ENCODE measurements around the gene PAX7.
"Not testable (repeated sequence)": the region's sequence is repeated elsewhere in the genome, so short reads cannot be mapped to it uniquely, and the experiment has no call there.

PAX7 gene

DNA sequence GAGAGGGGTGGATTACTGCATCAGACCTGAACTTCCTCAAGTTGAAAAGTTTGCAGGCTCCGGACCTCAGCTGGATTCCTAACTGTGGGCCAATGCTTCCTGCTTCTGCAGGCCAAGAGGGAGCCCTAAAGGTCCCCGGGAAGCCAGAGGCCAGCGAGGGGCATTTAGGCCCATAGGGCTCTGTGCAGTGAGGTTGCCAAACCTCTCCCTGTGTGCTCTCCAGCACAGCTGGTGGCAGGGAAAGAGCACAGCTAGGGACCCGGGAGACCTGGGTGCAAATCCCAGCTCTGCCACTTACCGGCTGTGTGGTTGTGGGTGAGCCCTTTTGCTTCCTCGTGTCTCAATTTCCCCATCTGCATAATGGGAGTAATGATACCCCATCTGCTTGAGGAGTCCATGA, 100.5 kb downstream of the PAX7 start:
- DNase-seq (no peak), ATAC-seq (no peak)

DNA sequence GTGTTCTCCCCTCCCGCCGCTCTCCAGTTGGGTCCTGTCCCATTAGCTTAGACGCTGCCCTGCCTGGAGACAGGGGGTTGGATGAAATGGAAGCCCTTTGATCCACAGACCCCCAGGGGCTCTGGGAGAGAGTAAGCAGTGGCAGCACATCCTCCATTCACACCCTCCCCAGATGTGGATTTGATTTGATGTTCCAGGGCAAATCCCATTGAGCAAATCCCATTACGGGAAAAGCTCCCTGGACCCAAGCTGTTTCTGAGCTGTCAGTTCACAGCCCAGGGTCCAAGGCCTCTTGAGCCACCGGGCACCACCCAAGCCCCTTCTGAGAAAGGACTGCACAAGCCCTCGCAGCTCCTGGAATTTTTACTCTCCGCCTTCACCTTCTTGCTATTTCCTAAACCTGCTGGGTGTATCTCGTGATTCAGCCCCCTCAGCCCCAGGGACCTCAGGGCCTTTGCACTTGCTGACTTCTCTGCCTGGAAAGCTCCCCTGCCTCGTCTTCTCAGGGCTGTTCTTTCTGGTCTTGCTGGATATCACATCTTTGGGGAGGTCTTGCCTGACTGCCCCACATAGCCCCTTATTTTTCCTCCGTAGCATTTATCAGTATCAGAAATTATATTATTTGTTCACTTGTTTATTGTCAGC, 101.1 kb downstream of the PAX7 start:
- no peak for ATAC-seq
- DNase-seq = no peak

DNA sequence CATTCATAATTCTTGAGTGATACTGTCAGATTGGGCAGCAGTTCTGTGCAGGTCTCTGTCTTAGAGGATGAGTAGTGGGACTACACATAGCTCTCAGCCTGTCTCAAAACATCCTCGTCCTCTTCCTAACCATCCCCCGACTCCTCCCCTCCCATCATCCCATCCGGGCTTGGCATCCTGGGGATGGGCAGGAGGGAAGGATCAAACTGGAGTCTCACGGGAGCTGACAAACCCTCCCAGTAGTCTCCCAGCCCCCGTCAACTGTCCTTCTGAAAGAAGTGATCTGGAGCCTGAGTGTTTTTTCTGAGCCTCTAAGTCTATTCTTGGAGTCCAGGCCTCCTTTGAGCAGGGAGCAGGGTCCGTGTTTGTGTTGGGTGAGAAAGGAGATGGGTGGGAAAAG, 102.0 kb downstream of the PAX7 start:
- ATAC-seq (peak; percentile 19), DNase-seq (no peak)

GRCh38 chr1:18734001-18734400, 103.4 kb downstream of the PAX7 start:
- ATAC-seq (no peak), DNase-seq (no peak)

GRCh38 chr1:18734461-18735223, 104.0 kb downstream of the PAX7 start:
- ATAC-seq (no peak), DNase-seq (no peak)

DNA sequence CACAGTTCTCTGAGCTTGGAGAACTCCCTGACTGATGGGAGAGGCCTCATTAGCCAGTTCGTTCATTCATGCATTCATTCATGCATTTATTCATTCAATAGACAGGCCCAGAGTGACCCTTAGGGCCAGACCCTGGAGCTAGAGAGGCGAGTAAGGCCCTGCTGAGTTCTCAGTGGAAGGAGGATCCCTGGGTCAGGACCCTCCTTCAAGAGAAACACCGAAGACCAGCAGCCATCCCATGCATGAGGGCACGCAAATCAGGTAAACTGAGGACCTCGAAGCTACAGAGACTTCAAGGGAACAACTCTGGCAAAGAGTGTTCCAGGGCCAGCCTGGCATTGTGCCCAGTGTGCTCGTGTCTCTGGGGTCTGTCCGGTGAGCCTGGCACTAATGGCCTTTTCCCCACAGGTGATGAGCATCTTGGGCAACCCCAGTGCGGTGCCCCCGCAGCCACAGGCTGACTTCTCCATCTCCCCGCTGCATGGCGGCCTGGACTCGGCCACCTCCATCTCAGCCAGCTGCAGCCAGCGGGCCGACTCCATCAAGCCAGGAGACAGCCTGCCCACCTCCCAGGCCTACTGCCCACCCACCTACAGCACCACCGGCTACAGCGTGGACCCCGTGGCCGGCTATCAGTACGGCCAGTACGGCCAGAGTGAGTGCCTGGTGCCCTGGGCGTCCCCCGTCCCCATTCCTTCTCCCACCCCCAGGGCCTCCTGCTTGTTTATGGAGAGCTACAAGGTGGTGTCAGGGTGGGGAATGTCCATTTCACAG, 104.8 kb downstream of the PAX7 start:
- ATAC-seq (no peak), DNase-seq (no peak)

- DNase-seq = no peak
- no peak for ATAC-seq
Observed at GRCh38 chr1:18736958-18737357, 106.3 kb downstream of the PAX7 start.

DNA sequence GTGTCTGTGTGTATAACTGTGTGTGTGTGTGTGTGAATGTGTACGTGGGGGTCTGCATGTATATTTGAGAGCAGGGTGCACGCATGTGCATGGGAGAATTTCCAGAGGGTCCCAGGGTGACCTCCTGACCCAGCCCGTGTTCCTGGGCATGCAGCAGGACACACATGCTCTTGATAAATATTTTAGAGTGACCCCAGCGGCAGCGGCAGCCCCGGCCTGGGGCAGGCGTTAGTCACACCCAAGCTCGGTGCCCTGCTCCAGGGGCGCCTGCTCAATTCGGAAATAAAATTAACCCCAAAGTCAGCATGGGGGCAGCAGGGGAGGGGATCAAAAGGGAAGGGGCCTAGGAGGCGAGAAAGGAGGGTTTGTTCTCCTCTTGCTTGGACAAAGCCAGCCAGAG, 107.5 kb downstream of the PAX7 start:
- ATAC-seq = no peak
- DNase-seq = no peak

DNA sequence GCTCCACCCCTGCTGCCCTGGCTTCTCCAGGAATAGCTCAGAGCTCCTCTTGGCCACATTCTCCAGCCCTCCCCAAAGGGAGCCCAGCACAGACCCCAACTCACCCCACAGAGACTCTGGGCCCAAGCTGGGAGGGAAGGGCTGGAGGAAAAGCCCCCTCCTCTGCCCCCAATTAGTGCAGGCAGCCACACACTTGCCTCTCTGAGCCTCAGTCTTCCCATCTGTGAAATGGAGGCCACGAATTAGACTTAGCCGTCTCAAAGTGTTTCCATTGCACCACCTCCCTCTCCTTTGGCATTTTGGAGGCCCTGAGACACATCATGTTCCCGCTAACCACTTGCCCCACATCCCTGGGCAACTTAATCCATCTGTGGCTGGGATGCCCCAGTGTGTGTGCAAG, 108.0 kb downstream of the PAX7 start:
- no peak for ATAC-seq
- DNase-seq = no peak

DNA sequence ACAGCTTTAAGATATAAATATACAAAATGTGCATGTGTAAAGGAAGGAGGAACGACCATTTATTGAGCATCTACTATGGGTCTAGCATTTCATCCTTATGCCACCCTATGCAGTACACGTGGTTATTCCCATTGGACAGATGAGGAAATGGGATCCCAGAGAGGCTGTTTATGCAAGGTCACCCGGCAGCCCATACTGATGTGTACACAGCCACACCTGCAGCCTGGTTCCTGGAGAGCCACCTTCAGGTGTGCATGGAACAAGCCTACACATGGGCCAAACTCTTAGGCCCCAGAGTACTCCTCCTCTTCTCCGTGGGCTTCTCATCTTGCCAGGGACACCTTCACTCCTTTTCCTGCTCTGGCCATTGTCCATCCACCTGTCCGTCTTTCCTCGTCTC, 108.8 kb downstream of the PAX7 start:
- ATAC-seq (no peak), DNase-seq (no peak)

- ATAC-seq = no peak
- DNase-seq = no peak
Observed at GRCh38 chr1:18739897-18740296, 109.3 kb downstream of the PAX7 start.

DNA sequence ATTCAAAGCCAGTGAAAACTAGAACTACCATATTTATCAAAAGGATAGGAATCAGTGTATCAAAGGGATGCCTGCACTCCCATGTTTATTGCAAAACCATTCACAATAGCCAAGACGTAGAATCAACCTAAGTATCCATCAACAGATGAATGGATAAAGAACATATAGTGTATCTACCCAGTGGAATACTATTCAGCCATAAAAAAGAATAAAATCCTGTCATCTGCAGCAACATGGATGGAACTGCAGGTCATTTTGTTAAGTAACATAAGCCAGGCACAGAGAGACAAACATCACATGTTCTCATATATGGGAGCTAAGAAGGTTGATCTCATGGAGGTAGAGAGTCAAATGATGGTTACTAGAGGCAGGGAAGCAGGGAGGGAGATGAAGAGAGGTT, 110.0 kb downstream of the PAX7 start:
- ATAC-seq = no peak
- DNase-seq = no peak

- DNase-seq (no peak), ATAC-seq (no peak)
Observed at GRCh38 chr1:18743233-18743632, 112.6 kb downstream of the PAX7 start.

GRCh38 chr1:18744381-18744780, 113.7 kb downstream of the PAX7 start:
- DNase-seq, ATAC-seq: not testable (repeated sequence)

DNA sequence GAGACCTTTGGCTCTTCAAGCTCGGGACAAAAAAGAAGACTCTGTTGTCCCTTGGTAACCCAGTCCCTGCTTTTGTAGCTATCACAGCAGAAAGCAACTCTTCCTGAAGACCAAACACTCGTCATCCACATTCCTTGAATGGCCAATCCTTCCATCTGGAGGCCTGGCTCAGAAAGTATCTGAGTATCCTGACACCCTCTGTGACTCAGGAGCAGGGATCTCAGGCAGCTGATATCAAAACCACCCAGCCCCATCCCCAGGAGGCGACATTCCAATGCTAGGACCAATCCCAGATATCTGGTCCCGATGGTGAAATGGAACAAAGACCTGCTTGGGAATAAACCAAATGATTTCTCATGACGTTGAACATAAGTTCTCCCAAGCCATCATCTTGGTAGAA, 116.3 kb downstream of the PAX7 start:
- ATAC-seq = no peak

DNA sequence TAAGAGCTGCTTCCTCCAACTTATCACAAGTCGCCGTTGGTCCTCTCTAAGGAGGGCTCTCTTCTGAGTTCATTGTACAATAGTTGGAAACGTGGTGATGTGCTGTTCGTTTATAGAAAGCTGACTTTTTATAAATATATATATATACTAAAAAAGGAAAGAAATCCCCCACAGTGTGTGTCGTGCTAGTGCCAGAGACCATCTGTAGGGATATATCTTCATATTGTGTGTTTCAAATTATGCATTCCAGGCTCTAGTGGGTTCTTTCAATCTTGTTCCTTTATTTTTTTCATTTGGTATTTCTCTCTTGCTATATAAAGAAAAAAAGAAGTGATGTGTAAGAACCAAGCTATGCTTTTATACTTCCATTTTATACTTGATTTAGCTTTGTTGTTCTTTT, 117.0 kb downstream of the PAX7 start:
- ATAC-seq = no peak

More for the DNA sequence above, 116.3 kb downstream of the PAX7 start:
- no peak for DNase-seq

DNA sequence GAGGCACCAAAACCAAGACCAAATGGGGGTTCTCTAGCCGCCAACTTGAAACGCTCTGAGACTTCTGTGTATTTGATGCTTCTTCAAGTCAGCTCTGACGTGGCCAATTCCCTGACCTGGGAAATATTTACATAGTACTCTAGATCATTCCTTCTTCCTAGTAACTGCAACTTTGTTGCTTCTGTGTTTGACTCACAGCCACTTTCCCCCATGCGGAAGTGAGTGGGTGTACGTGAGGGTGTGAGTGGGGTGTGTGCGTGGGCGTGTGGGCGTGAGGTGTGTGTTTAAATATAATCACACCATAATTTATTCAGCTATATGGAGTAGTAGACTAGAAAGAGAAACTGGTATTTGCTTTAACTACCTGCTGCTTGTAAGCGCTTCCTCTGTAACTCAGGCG, 117.8 kb downstream of the PAX7 start:
- ATAC-seq (no peak), DNase-seq (no peak)

More for the DNA sequence above, 117.0 kb downstream of the PAX7 start:
- DNase-seq = no peak

- DNase-seq = no peak
- ATAC-seq = no peak
Observed at GRCh38 chr1:18749569-18749968, 118.9 kb downstream of the PAX7 start.

GRCh38 chr1:18750600-18750999, 120.0 kb downstream of the PAX7 start:
- no peak for ATAC-seq
- DNase-seq = no peak

DNA sequence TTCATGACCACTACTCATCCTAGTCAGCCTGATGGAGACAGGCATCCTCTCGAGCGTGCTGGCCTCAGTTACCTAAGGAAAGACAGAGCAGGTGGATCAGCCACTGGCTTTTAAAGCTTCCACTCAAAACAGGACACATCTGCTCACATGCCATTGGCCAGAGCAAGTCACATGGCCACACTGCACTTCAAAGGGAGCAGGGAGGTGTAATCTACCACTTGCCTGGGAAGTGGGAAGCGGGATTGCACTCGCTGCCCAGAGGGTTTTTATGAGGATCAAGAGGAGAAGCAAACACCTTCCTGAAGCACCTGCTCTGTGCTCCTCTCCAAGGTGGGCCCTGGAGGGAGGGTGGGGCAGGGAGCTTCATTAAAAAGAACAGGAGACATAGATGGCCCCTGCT, 120.8 kb downstream of the PAX7 start:
- no peak for ATAC-seq
- no peak for DNase-seq

- DNase-seq = no peak
- ATAC-seq = no peak
Observed at GRCh38 chr1:18752409-18752808, 121.8 kb downstream of the PAX7 start.

- ATAC-seq (no peak), DNase-seq (no peak)
Observed at GRCh38 chr1:18760156-18760555, 129.5 kb downstream of the PAX7 start.
